ENCODE data around the gene ING3. TPM values are rescaled to one million over a fixed set of nuclear protein-coding genes. Genes with fewer than 3 reads are reported as not detected.
"Not testable (repeated sequence)": the region's sequence is repeated elsewhere in the genome, so short reads cannot be mapped to it uniquely, and the experiment has no call there.

The ING3 gene
- total and polyA plus RNA-seq, 12 donors = 5.5 to 31.9 (median 14.4) TPM

- TF ChIP-seq POLR2A (IDR thresholded peaks at IDR 0.05) (no peak), CTCF (IDR thresholded peaks at IDR 0.05) (no peak)
- Histone ChIP-seq H3K36me3 (replicated peaks in 1 of 2) (peaks cover 0 to 15% of the 10 kb centered on the region in 2 donors), H3K27me3 (no peaks in the 10 kb centered on the region), H3K4me1 (replicated peaks in 1 of 2) (no peaks in the 10 kb centered on the region), H3K4me3 (no peak overlapping the region), H3K9me3 (replicated peaks in 1 of 3) (no peaks in the 10 kb centered on the region), H3K27ac (no peak overlapping the region)
- intact Hi-C loops (cut with DNase I) = no loop called here
- 14 to 42% (median 27%) methylated on average over 1 of the region's 1 CpG for WGBS, 4 donors
- no peak for DNase-seq
Observed at GRCh38 chr7:120979765-120980499, 29.4 kb downstream of the ING3 start.

GRCh38 chr7:120981117-120981516 is 30.5 kb downstream of the ING3 start:
- 74 to 89% (median 81%) methylated on average over 1 of the region's 1 CpG for WGBS, 4 donors
- Histone ChIP-seq H3K9me3 (replicated peaks in 1 of 3) (no peaks in the 10 kb centered on the region), H3K4me1 (replicated peaks in 1 of 2) (no peaks in the 10 kb centered on the region), H3K36me3 (replicated peaks in 1 of 2) (peaks cover 0 to 3% of the 10 kb centered on the region in 2 donors), H3K4me3 (no peak overlapping the region), H3K27ac (no peak overlapping the region), H3K27me3 (no peaks in the 10 kb centered on the region)
- TF ChIP-seq POLR2A (IDR thresholded peaks at IDR 0.05) (no peak), CTCF (IDR thresholded peaks at IDR 0.05) (no peak)
- no peak for DNase-seq
- intact Hi-C loops (cut with DNase I) = no loop called here

- Histone ChIP-seq H3K27ac (no peak overlapping the region), H3K27me3 (no peaks in the 10 kb centered on the region), H3K9me3 (replicated peaks in 1 of 3) (no peaks in the 10 kb centered on the region), H3K4me3 (no peak overlapping the region), H3K4me1 (replicated peaks in 1 of 2) (no peaks in the 10 kb centered on the region), H3K36me3 (replicated peaks in 1 of 2) (no peaks in the 10 kb centered on the region)
- intact Hi-C loops (cut with DNase I) = no loop called here
- no peak for DNase-seq
- TF ChIP-seq POLR2A (IDR thresholded peaks at IDR 0.05) (no peak), CTCF (IDR thresholded peaks at IDR 0.05) (no peak)
- WGBS, 4 donors = 73 to 82% (median 78%) methylated on average over 4 of the region's 4 CpGs
Observed at GRCh38 chr7:120981888-120982615, 31.5 kb downstream of the ING3 start.

- DNase-seq; intact Hi-C loops (cut with DNase I): not testable (repeated sequence)
- 85 to 96% (median 92%) methylated on average over 5 of the region's 8 CpGs for WGBS, 4 donors
Observed at GRCh38 chr7:120983592-120983991, 33.0 kb downstream of the ING3 start.

More at GRCh38 chr7:120983592-120983991, 33.0 kb downstream of the ING3 start:
- H3K4me1 ChIP-seq (replicated peaks in 1 of 2); H3K4me3 ChIP-seq; H3K27ac ChIP-seq; H3K27me3 ChIP-seq; H3K36me3 ChIP-seq (replicated peaks in 1 of 2); H3K9me3 ChIP-seq (replicated peaks in 1 of 3): not testable (repeated sequence)

Measured in adrenal gland (tissue), 12 donors.